GM18873 (cell line): ENCODE results near the gene RCE1.
"Not testable (repeated sequence)": the region's sequence is repeated elsewhere in the genome, so short reads cannot be mapped to it uniquely, and the experiment has no call there.

ENCODE experiments used
- ATAC-seq: cut with Tn5 transposase; IDR thresholded peaks from one replicate; pipeline ENCODE4 v1.9.1; 2021; ENCODE audit warnings: mild to moderate bottlenecking, moderate library complexity, moderate number of reproducible peaks; ENCODE audit not compliant: unreplicated experiment, low FRiP score

The RCE1 gene, protein sequence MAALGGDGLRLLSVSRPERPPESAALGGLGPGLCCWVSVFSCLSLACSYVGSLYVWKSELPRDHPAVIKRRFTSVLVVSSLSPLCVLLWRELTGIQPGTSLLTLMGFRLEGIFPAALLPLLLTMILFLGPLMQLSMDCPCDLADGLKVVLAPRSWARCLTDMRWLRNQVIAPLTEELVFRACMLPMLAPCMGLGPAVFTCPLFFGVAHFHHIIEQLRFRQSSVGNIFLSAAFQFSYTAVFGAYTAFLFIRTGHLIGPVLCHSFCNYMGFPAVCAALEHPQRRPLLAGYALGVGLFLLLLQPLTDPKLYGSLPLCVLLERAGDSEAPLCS

GRCh38 chr11:66842896-66843775 is at the start of gene RCE1:
TSS of gene RCE1 (plus strand) at chr11:66843441. CDS start at chr11:66843456, 15 bp downstream.
- ATAC-seq, result peak; percentile 74

- ATAC-seq, result not testable (repeated sequence)
Observed at GRCh38 chr11:66799815-66800214, 43.4 kb upstream of the RCE1 start.

DNA sequence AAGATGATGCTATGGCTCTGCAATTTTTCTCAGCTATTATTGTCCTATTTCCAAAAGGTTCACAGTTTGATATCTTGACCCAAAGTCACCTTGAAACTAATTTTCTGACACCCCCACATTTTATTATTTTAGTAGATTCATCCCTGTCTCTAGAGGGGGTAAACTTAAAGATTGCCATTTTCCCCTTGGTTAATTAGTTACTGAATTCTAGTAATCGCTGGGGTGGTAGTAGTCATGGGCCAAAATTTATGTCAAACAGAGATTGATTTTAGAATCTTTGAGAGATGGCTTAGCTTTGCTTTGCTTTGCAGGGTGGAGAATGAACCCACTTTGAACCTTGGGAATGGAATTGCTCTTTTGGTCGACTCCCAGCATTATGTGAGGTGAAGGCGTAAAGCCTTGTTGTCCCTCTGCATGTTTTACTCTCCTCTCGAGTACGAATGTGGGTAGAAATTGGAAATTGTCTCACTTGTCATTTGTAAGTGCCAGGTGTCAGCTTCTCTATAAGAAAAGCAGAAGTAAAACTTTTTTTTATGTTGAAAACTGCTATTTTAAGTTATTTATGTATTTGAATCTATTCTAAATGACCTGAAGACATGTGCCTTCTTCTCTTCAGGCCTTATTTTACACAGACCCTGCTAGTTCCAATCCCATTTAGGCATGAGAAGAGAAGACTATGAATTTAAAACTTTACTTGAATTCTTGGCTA is 42.4 kb upstream of the RCE1 start:
- ATAC-seq, result no peak

- ATAC-seq, result no peak
Observed at GRCh38 chr11:66809592-66809991, 33.6 kb upstream of the RCE1 start.

- no peak for ATAC-seq
Observed at GRCh38 chr11:66810576-66811185, 32.6 kb upstream of the RCE1 start.

GRCh38 chr11:66814678-66815077 is 28.6 kb upstream of the RCE1 start:
- no peak for ATAC-seq

- ATAC-seq, result no peak
Observed at GRCh38 chr11:66815646-66816045, 27.6 kb upstream of the RCE1 start.

DNA sequence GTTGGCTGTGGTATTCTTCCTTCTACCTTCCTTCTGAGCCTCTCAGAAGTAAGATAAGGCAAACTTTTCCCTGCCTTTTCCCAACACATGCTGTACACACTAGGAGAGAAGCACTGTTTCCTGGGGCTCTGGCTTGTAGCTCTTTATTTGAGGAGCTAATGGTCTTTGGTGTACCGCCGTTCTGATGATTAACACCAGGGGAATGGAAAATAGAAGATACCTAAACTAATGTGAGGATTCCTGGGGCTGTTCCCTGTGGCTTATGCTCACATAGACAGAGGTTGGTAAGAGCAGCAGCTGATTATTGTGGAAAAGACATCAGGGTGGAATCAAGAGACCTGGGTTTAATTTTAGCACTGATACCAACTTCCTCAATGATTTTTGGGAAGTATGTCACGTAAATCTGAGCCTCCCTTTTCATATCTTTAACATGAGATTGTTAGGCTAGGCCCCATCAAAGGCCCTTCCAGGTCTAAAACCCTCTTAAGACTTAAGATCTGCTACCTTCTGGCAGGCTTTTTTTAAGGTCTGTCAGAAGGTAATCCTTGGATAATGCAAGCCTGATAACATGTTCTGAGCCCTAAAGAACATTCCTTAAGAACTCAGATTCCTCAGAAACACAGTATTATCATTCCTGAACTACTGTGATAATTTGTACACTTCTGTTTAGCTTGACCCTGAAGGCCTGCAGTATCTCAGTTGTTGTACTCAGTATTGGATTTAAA is 24.8 kb upstream of the RCE1 start:
- ATAC-seq, result no peak

- ATAC-seq, result no peak
Observed at GRCh38 chr11:66820381-66820780, 22.9 kb upstream of the RCE1 start.

DNA sequence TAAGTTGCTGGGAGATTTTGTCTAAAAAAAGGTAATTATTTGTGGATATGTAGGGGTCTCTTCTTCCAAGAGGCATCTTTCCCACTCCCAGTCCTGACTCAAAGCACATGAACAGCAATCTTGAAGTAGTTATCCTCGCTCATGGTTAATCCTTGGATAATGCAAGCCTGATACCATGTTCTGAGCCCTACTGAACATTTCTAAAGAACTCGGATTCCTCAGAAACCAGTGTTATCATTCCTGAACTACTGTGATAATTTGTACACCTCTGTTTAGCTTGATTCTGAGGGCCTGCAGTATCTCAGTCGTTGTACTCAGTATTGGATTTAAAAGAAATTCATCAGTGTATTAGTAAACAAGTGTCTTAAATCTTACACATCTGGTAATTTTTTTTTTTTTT is 22.3 kb upstream of the RCE1 start:
- ATAC-seq, result no peak

DNA sequence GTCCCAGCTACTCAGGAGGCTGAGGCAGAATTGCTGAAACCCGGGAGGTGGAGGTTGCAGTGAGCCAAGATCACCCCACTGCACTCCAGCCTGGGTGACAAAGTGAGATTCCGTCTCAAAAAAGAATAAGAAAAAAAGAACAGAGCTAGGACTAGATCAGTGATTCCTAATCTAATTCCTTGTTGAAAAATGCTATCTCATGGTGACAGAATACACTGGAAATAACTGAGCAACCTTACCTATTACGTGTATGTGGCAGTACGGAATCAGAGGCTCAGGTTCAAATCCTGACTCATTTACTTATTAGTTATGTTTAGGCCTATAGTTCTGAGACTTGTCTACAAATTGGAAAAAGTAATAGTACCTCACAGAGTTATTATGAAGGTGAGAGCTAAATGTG is 19.5 kb upstream of the RCE1 start:
- no peak for ATAC-seq

DNA sequence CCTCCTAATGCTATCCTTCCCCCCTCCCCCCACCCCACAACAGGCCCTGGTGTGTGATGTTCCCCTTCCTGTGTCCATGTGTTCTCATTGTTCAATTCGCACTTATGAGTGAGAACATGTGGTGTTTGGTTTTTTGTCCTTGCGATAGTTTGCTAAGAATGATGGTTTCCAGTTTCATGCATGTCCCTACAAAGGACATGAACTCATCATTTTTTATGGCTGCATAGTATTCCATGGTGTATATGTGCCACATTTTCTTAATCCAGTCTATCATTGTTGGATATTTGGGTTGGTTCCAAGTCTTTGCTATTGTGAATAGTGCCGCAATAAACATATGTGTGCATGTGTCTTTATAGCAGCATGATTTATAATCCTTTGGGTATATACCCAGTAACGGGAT is 18.7 kb upstream of the RCE1 start:
- ATAC-seq, result not testable (repeated sequence)

- ATAC-seq, result no peak
Observed at GRCh38 chr11:66834539-66834845, 8.7 kb upstream of the RCE1 start.

- ATAC-seq, result no peak
Observed at GRCh38 chr11:66834943-66835342, 8.3 kb upstream of the RCE1 start.

- ATAC-seq, result no peak
Observed at GRCh38 chr11:66835768-66836405, 7.4 kb upstream of the RCE1 start.

DNA sequence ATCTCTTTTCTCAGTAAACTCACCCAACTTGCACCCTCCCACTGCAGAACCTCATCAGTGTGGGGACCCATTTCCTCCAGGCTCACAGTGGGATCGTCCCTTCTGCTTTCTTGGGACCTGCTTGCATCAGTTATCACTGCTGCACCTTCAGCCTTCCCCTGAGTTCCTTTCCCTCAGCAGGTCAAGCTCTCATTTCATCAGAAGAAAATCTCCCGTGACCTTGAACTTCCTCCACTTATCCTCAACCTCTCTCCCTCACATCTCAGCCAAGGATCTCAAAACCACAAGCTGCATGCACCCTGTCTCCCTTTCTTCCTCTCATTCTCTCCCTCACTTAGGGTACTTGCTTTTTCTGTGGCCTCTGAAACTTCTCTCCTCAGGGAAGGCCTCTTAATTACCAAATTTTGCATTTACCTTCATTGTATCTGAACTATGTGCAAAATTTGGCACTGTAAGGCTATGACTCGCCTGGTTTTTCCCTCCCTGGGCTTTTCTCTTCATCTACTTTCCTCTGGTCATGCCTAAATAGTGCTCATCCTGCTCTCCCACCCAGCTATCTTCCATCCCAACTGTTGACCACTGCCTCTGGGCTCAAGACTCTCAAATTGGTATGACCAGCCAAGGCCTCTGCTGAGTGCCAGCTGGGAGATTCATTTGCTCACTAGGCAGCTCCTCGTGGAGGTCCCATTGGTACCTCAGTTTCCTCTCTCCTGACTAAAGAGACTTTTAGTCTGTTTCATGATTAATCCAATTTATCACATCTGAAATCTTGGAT is 2.7 kb upstream of the RCE1 start:
- ATAC-seq, result no peak

- no peak for ATAC-seq
Observed at GRCh38 chr11:66841861-66842260, 1.4 kb upstream of the RCE1 start.

DNA sequence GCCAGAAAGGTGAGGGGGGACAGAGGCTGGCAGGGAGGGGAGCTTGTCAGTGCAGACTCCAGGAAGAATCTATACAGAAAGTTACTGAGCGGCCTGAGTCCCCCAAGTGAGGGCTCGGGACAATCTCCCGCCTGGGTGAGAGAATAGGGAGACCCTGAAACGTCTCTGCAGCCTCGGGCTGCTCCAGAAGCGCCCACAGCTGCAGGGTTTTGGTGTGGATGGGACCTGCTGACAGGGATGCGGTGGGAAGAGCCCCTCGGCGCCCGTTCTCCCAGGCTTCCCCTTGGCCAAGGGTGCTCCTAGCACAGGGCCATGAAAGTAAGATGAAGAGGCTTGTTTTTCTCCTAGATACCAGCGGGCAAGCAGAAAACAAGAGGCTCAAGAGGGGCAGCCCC is 743 bp upstream of the RCE1 start:
- no peak for ATAC-seq
